IMR-90 (cell line): ENCODE results near the gene GUCY2D. TPM values are rescaled to one million over a fixed set of nuclear protein-coding genes. Genes with fewer than 3 reads are reported as not detected.

Experiments
- ATAC-seq: fragments of 200-7000 bp; cut with Tn5 transposase; 2 replicates; pipeline ENCODE4 v1.9.1; 2020; ENCODE audit warnings: low read depth, mild to moderate bottlenecking, moderate library complexity
- BruUV-seq: library from RNA; stranded (reverse); fragments of 400-500 nt; replicated peaks from 2 replicates; lab custom pipeline; 2021; lab: Mats Ljungman, UMichigan
- CTCF ChIA-PET: fragments of 300-600 bp; formaldehyde crosslinking; extraction: SDS; loops from one replicate; lab custom pipeline; 2021; ENCODE audit warnings: antibody characterized with exemption; lab: Yijun Ruan, JAX
- POLR2A ChIA-PET: fragments of 300-600 bp; sonication (Branson Sonifier 250); formaldehyde crosslinking; loops from one replicate; lab custom pipeline; 2022; ENCODE audit warnings: antibody characterized with exemption; ENCODE audit not compliant: unreplicated experiment; lab: Charles Lee
- DNase-seq: peaks from one replicate; pipeline ENCODE4 v3.0.0; 2013
- H2AFZ ChIP-seq: replicated peaks from 2 replicates; pipeline ENCODE3; 2013; ENCODE audit warnings: low read length, mild to moderate bottlenecking; ENCODE audit not compliant: poor library complexity
- H2AK5ac ChIP-seq: 2 replicates; pipeline ENCODE4 v1.6.1; 2013; ENCODE audit warnings: low read depth, low read length, inconsistent platforms
- H2AK9ac ChIP-seq: replicated peaks from 2 replicates; pipeline ENCODE3; 2013; ENCODE audit warnings: mild to moderate bottlenecking, low read depth, low read length, moderate library complexity; ENCODE audit not compliant: poor library complexity
- H2BK120ac ChIP-seq: 2 replicates; pipeline ENCODE4 v1.6.1; 2013; ENCODE audit warnings: low read depth, low read length, inconsistent platforms
- H2BK15ac ChIP-seq: 3 replicates; pipeline ENCODE4 v1.6.1; 2013; ENCODE audit warnings: low read depth, low read length, inconsistent platforms
- H2BK20ac ChIP-seq: 2 replicates; pipeline ENCODE4 v1.6.1; 2013; ENCODE audit warnings: low read depth, mild to moderate bottlenecking, inconsistent platforms, low read length, moderate library complexity
- H2BK5ac ChIP-seq: 2 replicates; pipeline ENCODE4 v1.6.1; 2013; ENCODE audit warnings: mild to moderate bottlenecking, low read depth, low read length, inconsistent platforms; ENCODE audit not compliant: poor library complexity, severe bottlenecking
- H3K14ac ChIP-seq: replicated peaks from 2 replicates; pipeline ENCODE4 v1.6.1; 2013; ENCODE audit warnings: low read depth, low read length, inconsistent platforms
- H3K18ac ChIP-seq: 2 replicates; pipeline ENCODE4 v1.6.1; 2013; ENCODE audit warnings: low read depth, low read length, control low read depth
- H3K23ac ChIP-seq: 2 replicates; pipeline ENCODE4 v1.6.1; 2013; ENCODE audit warnings: low read depth, low read length, inconsistent platforms
- H3K27ac ChIP-seq: 2 replicates; pipeline ENCODE4 v1.5.1; 2013; ENCODE audit warnings: mild to moderate bottlenecking, control low read depth, low read length; ENCODE audit not compliant: insufficient read depth
- H3K27me3 ChIP-seq: 2 replicates; pipeline ENCODE4 v1.6.1; 2013; ENCODE audit warnings: low read length; ENCODE audit not compliant: control insufficient read depth, insufficient read depth
- H3K36me3 ChIP-seq: 2 replicates; pipeline ENCODE4 v1.6.1; 2013; ENCODE audit warnings: low read length, mixed read lengths; ENCODE audit not compliant: control insufficient read depth, insufficient read depth
- H3K4ac ChIP-seq: 2 replicates; pipeline ENCODE4 v1.6.1; 2013; ENCODE audit warnings: low read depth, low read length, inconsistent platforms
- H3K4me1 ChIP-seq: 2 replicates; pipeline ENCODE4 v1.6.1; 2013; ENCODE audit warnings: low read length, mixed read lengths; ENCODE audit not compliant: control insufficient read depth, insufficient read depth
- H3K4me2 ChIP-seq: 2 replicates; pipeline ENCODE4 v1.6.1; 2013; ENCODE audit warnings: low read depth, mild to moderate bottlenecking, control low read depth, low read length, moderate library complexity
- H3K4me3 ChIP-seq: 2 replicates; pipeline ENCODE4 v1.5.1; 2013; ENCODE audit warnings: low read depth, mild to moderate bottlenecking, control low read depth, low read length, moderate library complexity; ENCODE audit not compliant: insufficient read depth
- H3K56ac ChIP-seq: 2 replicates; pipeline ENCODE4 v1.6.1; 2013; ENCODE audit warnings: low read length, inconsistent platforms; ENCODE audit not compliant: insufficient read depth; ENCODE audit errors: extremely low read depth
- H3K79me1 ChIP-seq, 2 experiments: 2 replicates each; pipeline ENCODE4 v1.6.1; 2013; ENCODE audit warnings: low read length in 2 of 2, inconsistent platforms in 1 of 2, low read depth in 1 of 2
- H3K9ac ChIP-seq: 2 replicates; pipeline ENCODE4 v1.6.1; 2013; ENCODE audit warnings: low read depth, low read length, control low read depth
- H3K9me1 ChIP-seq: 2 replicates; pipeline ENCODE4 v1.6.1; 2013; ENCODE audit warnings: low read length, inconsistent platforms; ENCODE audit not compliant: insufficient read depth
- H3K9me3 ChIP-seq: 2 replicates; pipeline ENCODE4 v1.6.1; 2013; ENCODE audit warnings: low read length; ENCODE audit not compliant: control insufficient read depth, insufficient read depth
- H4K20me1 ChIP-seq: 2 replicates; pipeline ENCODE4 v1.6.1; 2013; ENCODE audit warnings: low read length, inconsistent platforms; ENCODE audit not compliant: insufficient read depth
- H4K5ac ChIP-seq: 2 replicates; pipeline ENCODE4 v1.6.1; 2013; ENCODE audit warnings: mild to moderate bottlenecking, low read depth, low read length, control low read depth
- H4K8ac ChIP-seq, 2 experiments: 2 replicates each; pipeline ENCODE4 v1.6.1; 2013; ENCODE audit warnings: low read depth in 2 of 2, low read length in 2 of 2, control low read depth in 1 of 2, inconsistent platforms in 1 of 2
- H4K91ac ChIP-seq: 2 replicates; pipeline ENCODE4 v1.6.1; 2013; ENCODE audit warnings: low read depth, low read length, inconsistent platforms; ENCODE audit not compliant: insufficient read depth
- BHLHE40 ChIP-seq: fragments of 150-350 bp; IDR thresholded peaks from 2 replicates; pipeline ENCODE4 v1.6.1; 2016; ENCODE audit warnings: mild to moderate bottlenecking, low read depth, low read length
- CEBPB ChIP-seq: IDR thresholded peaks from 2 replicates; pipeline ENCODE4 v1.6.1; 2012; ENCODE audit warnings: low read depth, low read length, improper control_type of control experiment
- CHD1 ChIP-seq: IDR thresholded peaks from 2 replicates; pipeline ENCODE4 v1.6.1; 2012; ENCODE audit warnings: low read depth, low read length, improper control_type of control experiment
- CTCF ChIP-seq: conservative IDR thresholded peaks from 2 replicates; pipeline ENCODE4 v1.5.1; 2012; ENCODE audit warnings: mild to moderate bottlenecking, low read depth, low read length, improper control_type of control experiment
- ELK1 ChIP-seq: fragments of 150-350 bp; IDR thresholded peaks from 2 replicates; pipeline ENCODE4 v1.6.1; 2016; ENCODE audit warnings: low read depth, mild to moderate bottlenecking, low read length, moderate library complexity, borderline replicate concordance
- FOS ChIP-seq: fragments of 150-350 bp; IDR thresholded peaks from 2 replicates; pipeline ENCODE4 v1.6.1; 2016; ENCODE audit warnings: low read depth, low read length
- MAFK ChIP-seq: IDR thresholded peaks from 2 replicates; pipeline ENCODE4 v1.6.1; 2012; ENCODE audit warnings: low read depth, low read length, improper control_type of control experiment
- MAZ ChIP-seq: IDR thresholded peaks from 2 replicates; pipeline ENCODE4 v1.6.1; 2012; ENCODE audit warnings: low read depth, mild to moderate bottlenecking, low read length, improper control_type of control experiment, moderate library complexity, borderline replicate concordance
- MXI1 ChIP-seq: IDR thresholded peaks from 2 replicates; pipeline ENCODE4 v1.6.1; 2012; ENCODE audit warnings: low read depth, mild to moderate bottlenecking, low read length, moderate library complexity, borderline replicate concordance
- NFE2L2 ChIP-seq: fragments of 150-350 bp; IDR thresholded peaks from 2 replicates; pipeline ENCODE4 v1.6.1; 2016; ENCODE audit warnings: low read depth, mild to moderate bottlenecking, low read length
- POLR2A ChIP-seq: IDR thresholded peaks from 2 replicates; pipeline ENCODE4 v1.6.1; 2012; ENCODE audit warnings: mild to moderate bottlenecking, low read depth, low read length
- RAD21 ChIP-seq: IDR thresholded peaks from 2 replicates; pipeline ENCODE4 v1.6.1; 2012; ENCODE audit warnings: low read length, improper control_type of control experiment
- RCOR1 ChIP-seq: IDR thresholded peaks from 2 replicates; pipeline ENCODE4 v1.6.1; 2012; ENCODE audit warnings: mild to moderate bottlenecking, low read length, improper control_type of control experiment; ENCODE audit not compliant: insufficient replicate concordance
- RFX5 ChIP-seq: IDR thresholded peaks from 2 replicates; pipeline ENCODE4 v1.8.0; 2012; ENCODE audit warnings: low read depth, mild to moderate bottlenecking, low read length, moderate library complexity
- SMC3 ChIP-seq: fragments of 150-350 bp; IDR thresholded peaks from 2 replicates; pipeline ENCODE4 v1.6.1; 2016; ENCODE audit warnings: low read depth, mild to moderate bottlenecking, antibody characterized with exemption, low read length, moderate library complexity
- USF2 ChIP-seq: fragments of 150-350 bp; IDR thresholded peaks from 2 replicates; pipeline ENCODE4 v1.6.1; 2017; ENCODE audit warnings: mild to moderate bottlenecking, antibody characterized with exemption, low read length, low read depth
- WGBS, 2 experiments: methylation state at CpG; one replicate each; pipeline versions ENCODE4 v1.1.5 to v1.1.7; 2013; ENCODE audit warnings: missing lambda C conversion rate in 2 of 2; ENCODE audit not compliant: insufficient read length in 1 of 2; ENCODE audit errors: extremely low coverage in 2 of 2; 5-methylcytosine and 5-hydroxymethylcytosine counted together
- dilution Hi-C: fragments of 300-500 bp; cut with HindIII; formaldehyde crosslinking; loops from one replicate; pipeline ENCODE4 v1.14.3; 2018; ENCODE audit warnings: low sequenced_read_pairs; ENCODE audit not compliant: unreplicated experiment
- in situ Hi-C: fragments of 300-500 bp; cut with MboI; formaldehyde crosslinking; loops from 3 replicates; pipeline ENCODE4 v1.14.3; 2019; ENCODE audit warnings: low sequenced_read_pairs, inconsistent platforms, mixed read lengths
- intact Hi-C: fragments of 100-400 bp; cut with micrococcal nuclease; formaldehyde crosslinking; loops from 2 replicates; pipeline ENCODE4 v1.10.0; 2022
- polyA plus RNA-seq, 3 experiments: library from polyadenylated mRNA; depleted of rRNA; stranded (reverse); fragments of >200 nt; gene quantifications; 2 replicates each; pipeline ENCODE4 v1.2.3, GENCODE V29; 2012; ENCODE audit warnings: low replicate concordance in 1 of 3
- total RNA-seq: library from RNA; depleted of rRNA; stranded (reverse); fragments of >200 nt; gene quantifications from 2 replicates; pipeline ENCODE4 v1.2.3, GENCODE V29; 2012

The GUCY2D gene
- total and polyA plus RNA-seq, 2 of the 4 experiments (the other 2 are of a cell fraction) = 0.03 TPM; not detected in 1

GRCh38 chr17:8046306-8046928, 44.0 kb downstream of the GUCY2D start:
- Histone ChIP-seq H3K27me3 (peaks cover 61% of the 10 kb centered on the region), H3K4me3 (no peak overlapping the region), H2BK5ac (no peak overlapping the region), H3K4me2 (no peak overlapping the region), H2AK9ac (no peak overlapping the region), H3K4me1 (no peaks in the 10 kb centered on the region), H4K8ac (no peak overlapping the region), H4K20me1 (no peaks in the 10 kb centered on the region), H4K91ac (no peak overlapping the region), H3K18ac (no peak overlapping the region), H3K9ac (no peak overlapping the region), H2BK20ac (no peak overlapping the region), H3K9me3 (no peaks in the 10 kb centered on the region), H2BK15ac (no peak overlapping the region), H2AK5ac (no peak overlapping the region), H3K79me1 (no peaks in the 10 kb centered on the region), H4K5ac (no peak overlapping the region), H2AFZ (peak overlapping the region; percentile 14), H3K23ac (no peak overlapping the region), H3K4ac (no peak overlapping the region), H3K9me1 (no peaks in the 10 kb centered on the region), H3K27ac (no peak overlapping the region), H2BK120ac (no peak overlapping the region), H3K14ac (no peak overlapping the region), H3K56ac (no peak overlapping the region), H3K36me3 (no peaks in the 10 kb centered on the region)
- in situ Hi-C loops (loop anchor here (10.0 kb wide), 1 partner anchor 132 kb away; the partner anchor contains the start of gene RNF227), intact Hi-C loops (no loop called here), dilution Hi-C loops (no loop called here)
- no peak for ATAC-seq
- TF ChIP-seq RCOR1 = no peak
- no peak for TF ChIP-seq FOS
- no peak for TF ChIP-seq ELK1
- no peak for TF ChIP-seq POLR2A
- no peak for TF ChIP-seq RFX5
- no peak for TF ChIP-seq CTCF
- no peak for TF ChIP-seq MAZ
- TF ChIP-seq SMC3 = no peak
- no peak for TF ChIP-seq BHLHE40
- TF ChIP-seq MXI1 = no peak
- no peak for TF ChIP-seq MAFK
- TF ChIP-seq USF2 = no peak
- TF ChIP-seq NFE2L2 = no peak
- no peak for TF ChIP-seq RAD21
- no peak for TF ChIP-seq CEBPB
- no peak for TF ChIP-seq CHD1
- POLR2A ChIA-PET = no interaction called here
- no TSS peak for BruUV-seq
- 75% methylated on average over 1 of the region's 11 CpGs; no CpG with 5 or more reads in 1 of the 2 experiments for WGBS, 2 experiments
- no peak for DNase-seq
- CTCF ChIA-PET = interaction anchor here (1.0 kb wide), 1 partner anchor 14 kb away, joined by 3 read pairs; no protein-coding TSS in a partner anchor
